Glomerular endothelial cell (primary cell): ENCODE measurements around the gene BARX2. TPM values are rescaled to one million over a fixed set of nuclear protein-coding genes. Genes with fewer than 3 reads are reported as not detected.
"Not testable (repeated sequence)": the region's sequence is repeated elsewhere in the genome, so short reads cannot be mapped to it uniquely, and the experiment has no call there.

Source experiments
- DNase-seq: peaks from one replicate; pipeline ENCODE4 v3.0.0-alpha.2; 2011; ENCODE audit warnings: low read depth, low spot score; ENCODE audit errors: extremely low read depth
- total RNA-seq: library from RNA; depleted of rRNA; stranded (reverse); fragments of >200 nt; gene quantifications from 2 replicates; pipeline ENCODE4 v1.2.3, GENCODE V29; 2015

The BARX2 gene
- not detected in 2 replicates for total RNA-seq

DNA sequence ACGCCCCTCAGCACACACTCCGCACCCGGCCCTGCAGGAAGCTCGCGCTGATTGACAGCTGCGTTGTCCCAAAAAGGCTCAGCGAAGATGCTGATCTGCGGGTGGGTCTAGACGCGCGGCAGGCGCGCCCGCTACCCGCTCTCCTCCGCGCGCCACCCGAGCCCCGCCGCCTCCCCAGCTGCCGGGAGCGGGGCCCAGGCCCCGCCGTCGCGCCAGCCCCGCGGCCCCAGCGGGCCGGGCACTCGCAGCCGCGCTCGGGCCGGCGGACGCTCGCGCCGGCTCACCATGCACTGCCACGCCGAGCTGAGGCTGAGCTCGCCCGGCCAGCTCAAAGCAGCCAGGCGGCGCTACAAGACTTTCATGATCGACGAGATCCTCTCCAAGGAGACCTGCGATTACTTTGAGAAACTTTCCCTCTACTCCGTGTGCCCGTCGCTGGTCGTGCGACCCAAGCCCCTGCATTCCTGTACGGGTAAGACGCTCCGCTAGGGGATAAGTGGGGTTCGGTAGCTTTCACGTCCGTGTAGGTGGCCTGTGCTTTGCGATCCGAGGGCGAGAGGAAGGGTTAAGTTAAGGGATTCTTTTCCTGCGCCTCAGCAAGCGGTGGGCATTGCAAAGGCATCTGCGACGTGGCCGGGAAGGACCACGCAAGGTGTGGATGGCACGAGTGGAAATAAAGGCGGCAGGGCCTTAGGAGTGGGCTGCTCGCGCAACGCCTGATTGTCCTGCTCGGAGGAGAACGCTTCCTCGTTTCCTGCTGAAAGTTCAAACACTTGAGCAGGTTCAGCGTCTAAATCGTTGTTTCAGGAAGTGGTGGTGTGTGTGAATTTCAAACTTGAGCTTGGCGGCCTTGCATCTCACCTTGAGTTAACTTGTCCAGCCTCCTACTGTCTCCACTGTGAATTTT is at the start of gene BARX2:
TSS of gene BARX2 (plus strand) at position 98 of the 907 bp plus-strand sequence. CDS start at position 286, 188 bp downstream.
- DNase-seq, result no peak

DNA sequence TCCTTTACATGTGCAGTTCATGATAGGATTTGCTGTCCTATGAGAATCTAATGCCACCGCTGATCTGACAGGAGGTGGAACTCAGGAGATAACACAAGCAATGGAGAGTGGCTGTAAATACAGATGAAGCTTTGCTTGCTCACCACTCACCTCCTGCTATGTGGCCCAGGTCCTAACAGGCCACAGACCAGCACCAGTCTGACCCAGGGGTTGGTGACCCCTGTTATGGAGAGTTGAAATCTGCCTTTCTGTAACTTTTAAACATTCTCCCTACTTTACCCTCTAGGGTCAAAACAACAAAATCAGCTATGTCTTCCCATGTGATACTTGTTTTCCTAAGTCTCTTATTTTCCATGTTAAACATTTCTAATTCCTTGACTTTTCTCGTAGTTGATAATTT is 48.7 kb upstream of the BARX2 start:
- DNase-seq, result no peak

DNA sequence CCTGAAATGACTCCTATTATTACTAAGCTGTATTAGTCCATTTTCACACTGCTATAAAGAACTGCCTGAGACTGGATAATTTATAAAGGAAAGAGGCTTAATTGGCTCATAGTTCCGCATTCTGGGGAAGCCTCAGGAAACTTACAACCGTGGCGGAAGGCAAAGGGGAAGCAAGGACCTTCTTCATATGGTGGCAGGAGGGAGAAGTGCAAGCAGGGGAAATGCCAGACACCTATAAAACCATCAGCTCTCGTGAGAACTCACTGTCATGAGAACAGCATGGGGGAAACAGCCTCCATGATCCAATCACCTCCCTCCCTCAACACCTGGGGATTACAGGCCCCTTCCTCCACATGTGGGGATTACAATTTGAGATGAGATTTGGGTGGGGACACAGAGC is 47.9 kb upstream of the BARX2 start:
- DNase-seq, result not testable (repeated sequence)

GRCh38 chr11:129328756-129329155 is 46.9 kb upstream of the BARX2 start:
- no peak for DNase-seq

GRCh38 chr11:129331217-129331616 is 44.4 kb upstream of the BARX2 start:
- no peak for DNase-seq

DNA sequence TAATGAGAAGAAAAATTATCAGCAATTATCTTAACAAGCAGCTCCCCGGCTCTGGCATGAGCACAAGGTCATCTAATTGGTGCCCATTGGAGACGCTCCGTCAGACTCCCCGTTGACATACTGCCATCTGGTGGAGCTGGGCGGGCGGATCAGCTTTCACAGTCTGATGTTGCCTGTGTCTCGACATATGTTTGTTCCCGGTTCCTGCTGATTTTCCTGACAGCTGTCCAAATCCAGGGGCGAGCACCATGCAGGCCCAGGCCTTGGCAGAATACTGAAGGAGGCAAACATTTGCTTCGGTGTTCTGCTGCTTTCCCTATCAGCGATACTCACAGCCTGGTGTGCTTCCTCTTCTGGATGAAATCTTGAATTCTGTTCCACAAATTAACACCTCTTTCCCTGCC is 43.8 kb upstream of the BARX2 start:
- peak; percentile 31 for DNase-seq

GRCh38 chr11:129333873-129334272 is 41.8 kb upstream of the BARX2 start:
- DNase-seq, result no peak

- not testable (repeated sequence) for DNase-seq
Measured at GRCh38 chr11:129344301-129344940, 31.2 kb upstream of the BARX2 start.

DNA sequence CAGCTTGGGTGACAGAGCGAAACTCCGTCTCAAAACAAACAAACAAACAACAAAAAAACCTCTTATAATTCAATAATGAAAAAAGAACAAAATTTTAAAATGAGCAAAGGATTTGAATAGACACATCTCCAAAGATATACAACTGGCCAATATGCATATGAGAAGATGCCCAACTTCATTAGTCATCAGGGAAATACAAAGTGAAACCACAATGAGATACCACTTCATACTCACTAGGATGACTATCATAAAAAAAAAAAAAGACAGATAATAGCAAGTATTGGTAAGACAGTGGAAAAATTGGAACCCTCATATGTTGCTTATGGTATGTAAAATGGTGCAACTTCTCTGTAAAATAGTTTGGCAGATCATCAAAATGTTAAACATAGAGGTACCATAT is 28.7 kb upstream of the BARX2 start:
- DNase-seq, result no peak

DNA sequence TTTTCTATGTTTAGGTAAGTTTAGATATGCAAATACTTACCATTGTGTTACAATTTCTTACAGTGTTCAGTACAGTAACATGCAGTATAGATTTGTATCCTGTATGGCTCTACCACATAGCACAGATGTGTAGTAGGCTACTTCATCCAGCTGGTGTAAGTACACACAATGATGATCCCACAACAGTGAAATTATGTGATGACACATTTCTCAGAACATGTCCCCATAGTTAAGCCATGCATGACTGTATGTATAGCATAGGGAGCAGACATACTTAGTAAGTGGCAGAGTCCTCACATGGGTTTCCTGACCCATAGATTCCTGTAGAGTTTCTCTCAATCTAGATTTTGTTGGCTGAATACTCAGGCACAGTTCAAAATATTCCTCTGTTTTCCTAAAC is 26.8 kb upstream of the BARX2 start:
- no peak for DNase-seq

- no peak for DNase-seq
Measured at GRCh38 chr11:129352676-129353075, 23.0 kb upstream of the BARX2 start.

GRCh38 chr11:129354691-129355090 is 21.0 kb upstream of the BARX2 start:
- DNase-seq, result no peak

DNA sequence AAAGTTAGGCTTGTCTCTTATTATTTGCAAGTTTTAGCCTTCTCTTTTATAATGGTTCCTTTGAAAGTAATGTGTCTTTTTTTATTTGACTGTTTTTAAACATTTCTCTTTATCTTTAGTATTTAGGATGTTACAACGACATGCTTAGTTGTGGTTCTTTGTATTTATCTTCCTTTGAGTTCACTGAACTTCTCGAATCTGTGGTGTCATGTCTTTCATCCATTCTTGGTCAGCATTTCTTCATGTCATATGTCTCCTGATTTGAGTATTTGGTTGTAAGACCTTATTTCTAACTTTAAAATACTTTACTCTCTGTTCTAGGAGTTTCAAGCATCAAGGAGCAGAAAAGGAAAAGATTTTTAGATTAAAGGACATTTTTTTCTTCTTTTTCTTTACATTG is 15.9 kb upstream of the BARX2 start:
- DNase-seq, result no peak

DNA sequence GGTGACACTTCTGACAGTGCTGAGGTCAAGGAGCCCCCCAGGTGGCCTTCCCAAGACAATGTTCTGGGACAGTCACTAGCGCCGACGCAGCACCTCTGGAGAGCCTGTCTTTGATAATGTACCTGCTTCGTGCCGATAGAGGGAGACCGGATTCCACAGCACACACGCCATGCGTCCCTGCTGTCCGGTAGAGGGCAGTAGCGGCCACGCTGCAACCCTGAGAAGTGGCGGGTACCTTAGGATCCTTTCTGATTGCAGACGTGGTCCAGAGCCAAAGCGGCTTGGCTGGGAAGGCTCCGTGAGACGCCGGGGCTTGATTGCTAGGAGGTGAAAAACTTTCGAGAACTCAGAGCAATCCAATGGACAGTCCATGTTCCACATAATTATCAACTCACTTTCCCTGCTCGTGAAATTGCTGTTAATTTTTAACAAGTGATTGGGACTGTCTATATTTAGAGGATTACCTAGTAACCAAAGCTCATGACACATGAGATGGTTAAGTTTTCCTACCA is 11.4 kb upstream of the BARX2 start:
- DNase-seq, result peak; percentile 44

- DNase-seq, result no peak
Measured at GRCh38 chr11:129365816-129366215, 9.8 kb upstream of the BARX2 start.

- no peak for DNase-seq
Measured at GRCh38 chr11:129366737-129367597, 8.7 kb upstream of the BARX2 start.

GRCh38 chr11:129368889-129369672 is 6.6 kb upstream of the BARX2 start:
- no peak for DNase-seq

- DNase-seq, result no peak
Measured at GRCh38 chr11:129370715-129371114, 4.9 kb upstream of the BARX2 start.

- DNase-seq, result no peak
Measured at GRCh38 chr11:129372609-129373488, 2.8 kb upstream of the BARX2 start.
